ENCODE measurements around the gene SUPT4H1. TPM values are rescaled to one million over a fixed set of nuclear protein-coding genes. Genes with fewer than 3 reads are reported as not detected.

Gene SUPT4H1
- total and polyA plus RNA-seq, 9 of the 15 experiments (the other 6 are each of a cell fraction or from before 2014, with no cell fraction given), result 62.1 to 320 (median 117) TPM

DNA sequence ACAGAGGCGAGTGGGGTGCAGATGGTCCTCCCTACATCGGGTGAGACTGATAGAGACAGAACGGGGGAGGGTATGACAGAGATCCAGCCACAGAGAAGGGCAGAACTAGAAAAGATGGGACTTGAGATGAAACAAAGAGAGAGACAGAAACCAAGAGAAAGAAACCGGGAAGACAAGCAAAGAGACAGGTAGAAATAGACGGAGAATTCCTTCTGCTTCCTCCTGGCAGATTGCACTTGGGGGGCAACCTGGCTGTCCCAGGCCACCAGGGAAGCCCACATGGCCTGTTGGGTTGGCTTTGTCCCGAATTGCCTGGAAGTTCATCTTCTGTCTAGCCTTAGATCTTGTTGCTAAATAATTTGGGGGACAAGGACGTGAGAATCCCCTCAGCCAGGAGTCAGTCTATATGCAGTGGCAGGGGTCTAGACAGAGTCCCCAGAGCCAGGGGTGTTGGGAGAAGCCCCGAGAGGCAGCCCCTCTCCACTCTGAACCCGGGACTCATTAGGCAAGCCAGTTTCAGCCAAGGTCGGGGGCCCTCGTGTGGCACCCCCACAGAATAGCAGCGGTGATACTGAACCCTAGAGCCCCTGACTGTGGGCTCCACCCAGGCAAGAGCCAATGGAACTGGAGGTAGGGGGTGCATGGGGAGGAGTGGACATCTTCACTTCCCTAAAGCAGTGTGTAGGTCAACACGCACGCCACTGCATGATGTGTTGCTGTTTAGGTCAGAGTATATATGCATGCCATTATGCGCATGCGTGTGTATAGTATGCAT lies 22.8 kb downstream of the SUPT4H1 start (continued):
- TF ChIP-seq, protein P1, sequence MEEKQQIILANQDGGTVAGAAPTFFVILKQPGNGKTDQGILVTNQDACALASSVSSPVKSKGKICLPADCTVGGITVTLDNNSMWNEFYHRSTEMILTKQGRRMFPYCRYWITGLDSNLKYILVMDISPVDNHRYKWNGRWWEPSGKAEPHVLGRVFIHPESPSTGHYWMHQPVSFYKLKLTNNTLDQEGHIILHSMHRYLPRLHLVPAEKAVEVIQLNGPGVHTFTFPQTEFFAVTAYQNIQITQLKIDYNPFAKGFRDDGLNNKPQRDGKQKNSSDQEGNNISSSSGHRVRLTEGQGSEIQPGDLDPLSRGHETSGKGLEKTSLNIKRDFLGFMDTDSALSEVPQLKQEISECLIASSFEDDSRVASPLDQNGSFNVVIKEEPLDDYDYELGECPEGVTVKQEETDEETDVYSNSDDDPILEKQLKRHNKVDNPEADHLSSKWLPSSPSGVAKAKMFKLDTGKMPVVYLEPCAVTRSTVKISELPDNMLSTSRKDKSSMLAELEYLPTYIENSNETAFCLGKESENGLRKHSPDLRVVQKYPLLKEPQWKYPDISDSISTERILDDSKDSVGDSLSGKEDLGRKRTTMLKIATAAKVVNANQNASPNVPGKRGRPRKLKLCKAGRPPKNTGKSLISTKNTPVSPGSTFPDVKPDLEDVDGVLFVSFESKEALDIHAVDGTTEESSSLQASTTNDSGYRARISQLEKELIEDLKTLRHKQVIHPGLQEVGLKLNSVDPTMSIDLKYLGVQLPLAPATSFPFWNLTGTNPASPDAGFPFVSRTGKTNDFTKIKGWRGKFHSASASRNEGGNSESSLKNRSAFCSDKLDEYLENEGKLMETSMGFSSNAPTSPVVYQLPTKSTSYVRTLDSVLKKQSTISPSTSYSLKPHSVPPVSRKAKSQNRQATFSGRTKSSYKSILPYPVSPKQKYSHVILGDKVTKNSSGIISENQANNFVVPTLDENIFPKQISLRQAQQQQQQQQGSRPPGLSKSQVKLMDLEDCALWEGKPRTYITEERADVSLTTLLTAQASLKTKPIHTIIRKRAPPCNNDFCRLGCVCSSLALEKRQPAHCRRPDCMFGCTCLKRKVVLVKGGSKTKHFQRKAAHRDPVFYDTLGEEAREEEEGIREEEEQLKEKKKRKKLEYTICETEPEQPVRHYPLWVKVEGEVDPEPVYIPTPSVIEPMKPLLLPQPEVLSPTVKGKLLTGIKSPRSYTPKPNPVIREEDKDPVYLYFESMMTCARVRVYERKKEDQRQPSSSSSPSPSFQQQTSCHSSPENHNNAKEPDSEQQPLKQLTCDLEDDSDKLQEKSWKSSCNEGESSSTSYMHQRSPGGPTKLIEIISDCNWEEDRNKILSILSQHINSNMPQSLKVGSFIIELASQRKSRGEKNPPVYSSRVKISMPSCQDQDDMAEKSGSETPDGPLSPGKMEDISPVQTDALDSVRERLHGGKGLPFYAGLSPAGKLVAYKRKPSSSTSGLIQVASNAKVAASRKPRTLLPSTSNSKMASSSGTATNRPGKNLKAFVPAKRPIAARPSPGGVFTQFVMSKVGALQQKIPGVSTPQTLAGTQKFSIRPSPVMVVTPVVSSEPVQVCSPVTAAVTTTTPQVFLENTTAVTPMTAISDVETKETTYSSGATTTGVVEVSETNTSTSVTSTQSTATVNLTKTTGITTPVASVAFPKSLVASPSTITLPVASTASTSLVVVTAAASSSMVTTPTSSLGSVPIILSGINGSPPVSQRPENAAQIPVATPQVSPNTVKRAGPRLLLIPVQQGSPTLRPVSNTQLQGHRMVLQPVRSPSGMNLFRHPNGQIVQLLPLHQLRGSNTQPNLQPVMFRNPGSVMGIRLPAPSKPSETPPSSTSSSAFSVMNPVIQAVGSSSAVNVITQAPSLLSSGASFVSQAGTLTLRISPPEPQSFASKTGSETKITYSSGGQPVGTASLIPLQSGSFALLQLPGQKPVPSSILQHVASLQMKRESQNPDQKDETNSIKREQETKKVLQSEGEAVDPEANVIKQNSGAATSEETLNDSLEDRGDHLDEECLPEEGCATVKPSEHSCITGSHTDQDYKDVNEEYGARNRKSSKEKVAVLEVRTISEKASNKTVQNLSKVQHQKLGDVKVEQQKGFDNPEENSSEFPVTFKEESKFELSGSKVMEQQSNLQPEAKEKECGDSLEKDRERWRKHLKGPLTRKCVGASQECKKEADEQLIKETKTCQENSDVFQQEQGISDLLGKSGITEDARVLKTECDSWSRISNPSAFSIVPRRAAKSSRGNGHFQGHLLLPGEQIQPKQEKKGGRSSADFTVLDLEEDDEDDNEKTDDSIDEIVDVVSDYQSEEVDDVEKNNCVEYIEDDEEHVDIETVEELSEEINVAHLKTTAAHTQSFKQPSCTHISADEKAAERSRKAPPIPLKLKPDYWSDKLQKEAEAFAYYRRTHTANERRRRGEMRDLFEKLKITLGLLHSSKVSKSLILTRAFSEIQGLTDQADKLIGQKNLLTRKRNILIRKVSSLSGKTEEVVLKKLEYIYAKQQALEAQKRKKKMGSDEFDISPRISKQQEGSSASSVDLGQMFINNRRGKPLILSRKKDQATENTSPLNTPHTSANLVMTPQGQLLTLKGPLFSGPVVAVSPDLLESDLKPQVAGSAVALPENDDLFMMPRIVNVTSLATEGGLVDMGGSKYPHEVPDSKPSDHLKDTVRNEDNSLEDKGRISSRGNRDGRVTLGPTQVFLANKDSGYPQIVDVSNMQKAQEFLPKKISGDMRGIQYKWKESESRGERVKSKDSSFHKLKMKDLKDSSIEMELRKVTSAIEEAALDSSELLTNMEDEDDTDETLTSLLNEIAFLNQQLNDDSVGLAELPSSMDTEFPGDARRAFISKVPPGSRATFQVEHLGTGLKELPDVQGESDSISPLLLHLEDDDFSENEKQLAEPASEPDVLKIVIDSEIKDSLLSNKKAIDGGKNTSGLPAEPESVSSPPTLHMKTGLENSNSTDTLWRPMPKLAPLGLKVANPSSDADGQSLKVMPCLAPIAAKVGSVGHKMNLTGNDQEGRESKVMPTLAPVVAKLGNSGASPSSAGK (IDR thresholded peaks at IDR 0.05), result no peak
- TF ChIP-seq SNIP1 (IDR thresholded peaks at IDR 0.05; ENCODE audit: low read depth), result no peak; the same call in 1 of the 2 replicates
- TF ChIP-seq ZNF407 (IDR thresholded peaks at IDR 0.05; ENCODE audit: low read depth), result no peak
- no peak for TF ChIP-seq SMAD2 (IDR thresholded peaks at IDR 0.05; ENCODE audit: low read depth, low read length)
- TF ChIP-seq MBD1 (CRISPR knock-in tag; IDR thresholded peaks at IDR 0.05), result no peak
